Heart left ventricle (tissue), 16 donors: ENCODE measurements around the gene PPFIBP1. TPM values are rescaled to one million over a fixed set of nuclear protein-coding genes. Genes with fewer than 3 reads are reported as not detected.

Source experiments
- ATAC-seq, 4 donors: fragments of 200-7000 bp; cut with Tn5 transposase; one replicate each; pipeline ENCODE4 v1.9.1; 2020 to 2022; ENCODE audit warnings: moderate library complexity in 4 of 4, mild to moderate bottlenecking in 3 of 4, moderate number of reproducible peaks in 1 of 4
- DNase-seq, 5 donors: peaks; one replicate each; pipeline ENCODE4 v3.0.0-alpha.2; 2020
- H3K27ac ChIP-seq, 12 donors: fragments of 200-600 bp; sonication (generic) in 4 of 12; one replicate each; pipeline versions ENCODE4 v1.5.0 to v1.8.0; 2016 to 2022; ENCODE audit warnings: mild to moderate bottlenecking in 2 of 12
- H3K27me3 ChIP-seq, 9 donors: fragments of 200-600 bp; sonication (generic) in 2 of 9; one replicate each; pipeline versions ENCODE4 v1.5.1 to v1.8.0; 2016 to 2022; ENCODE audit warnings: mild to moderate bottlenecking in 3 of 9
- H3K36me3 ChIP-seq, 9 donors: fragments of 200-600 bp; sonication (generic) in 2 of 9; one replicate each; pipeline versions ENCODE4 v1.5.0 to v1.8.0; 2018 to 2022; ENCODE audit warnings: mild to moderate bottlenecking in 2 of 9
- H3K4me1 ChIP-seq, 12 donors: fragments of 200-600 bp; sonication (generic) in 4 of 12; one replicate each; pipeline versions ENCODE4 v1.5.0 to v1.8.0; 2016 to 2022; ENCODE audit warnings: mild to moderate bottlenecking in 3 of 12
- H3K4me3 ChIP-seq, 12 donors: fragments of 200-600 bp; sonication (generic) in 4 of 12; one replicate each; pipeline versions ENCODE4 v1.5.0 to v1.8.0; 2017 to 2022; ENCODE audit warnings: mild to moderate bottlenecking in 9 of 12, moderate library complexity in 4 of 12
- H3K9me3 ChIP-seq, 12 donors: fragments of 200-600 bp; sonication (generic) in 4 of 12; one replicate each; pipeline versions ENCODE4 v1.5.0 to v1.8.0; 2016 to 2022; ENCODE audit warnings: mild to moderate bottlenecking in 1 of 12
- POLR2A ChIP-seq, 2 donors: fragments of 450-650 bp; IDR thresholded peaks; one replicate each; pipeline ENCODE4 v1.6.1; 2017; ENCODE audit warnings: antibody characterized with exemption in 2 of 2, mild to moderate bottlenecking in 2 of 2, moderate library complexity in 2 of 2
- WGBS, 4 donors: extraction: QIAGEN DNeasy Blood & Tissue Kit in 2 of 4; methylation state at CpG; one replicate each; pipeline versions ENCODE4 v1.1.5 to v1.1.7; 2013 to 2018; 5-methylcytosine and 5-hydroxymethylcytosine counted together
- intact Hi-C, 10 donors: fragments of 100-400 bp; cut with DNase I; formaldehyde crosslinking; loops; one replicate each; pipeline versions ENCODE4 v1.11.1 to v1.14.2; 2022
- polyA plus RNA-seq, 2 donors: library from polyadenylated mRNA; stranded (reverse); fragments of 200-250 nt; gene quantifications; one replicate each; pipeline ENCODE4 v1.2.3, GENCODE V29; 2013
- total RNA-seq, 9 donors: library from RNA; depleted of rRNA in 2 of 9; stranded (reverse); fragments of >200 nt in 2 of 9; fragmentation: NEBNext Ultra II Directional in 3 of 9; extraction: Animal tissue kit (Norgen Biotek cat#: 25700) in 3 of 9; gene quantifications; one replicate each; pipeline versions ENCODE4 v1.1.0 to v1.2.4, GENCODE V29; 2016 to 2023
- TF ChIP-seq, protein P1 (sequence below), 12 donors: fragments of 200-600 bp; sonication (generic) in 4 of 12; IDR thresholded peaks; one replicate each; pipeline versions ENCODE4 v1.5.0 to v1.8.0; 2018 to 2022; ENCODE audit warnings: antibody characterized with exemption in 12 of 12, mild to moderate bottlenecking in 5 of 12
- donor health status: ischemic (EF 13 %, LVEDD 7.1; RV severe dilation, severe dysfunction).
- donor health status: healthy with polysubstance abuse.
- donor health status: DM: no; HTN: yes; CAD: no.
- donor health status: DM: no; HTN: no; CAD: no.
- donor health status: ischemic (EF 25% LVEDD 6.9; RV normal size, moderate dysfunction).
- donor health status: ischemic (EF 25% LVEDD 5.7; RV mildly dilated, moderate dysfunction).
- donor health status: healthy.
- donor health status: DM: yes; HTN: yes; CAD: no.
- donor health status: ischemic (EF 35%, LVEDD 5.7; RV mildly dilated, moderate dysfunction).
- donor health status: nonischemic (EF 11% LVEDD 7.7; RV severe dilation, severe dysfunction).
- donor health status: DM: yes; HTN: yes; CAD: no.
- donor health status: PGD.
- donor health status: ischemic (EF 29% LVEDD 5.4; RV normal size, mild dysfunction).
- donor health status: nonischemic (EF 23%, LVEDD 6.1; RV moderate dilation, normal function).

PPFIBP1 gene
- total and polyA plus RNA-seq, 11 donors: 48.7 to 413 (median 265) TPM

DNA sequence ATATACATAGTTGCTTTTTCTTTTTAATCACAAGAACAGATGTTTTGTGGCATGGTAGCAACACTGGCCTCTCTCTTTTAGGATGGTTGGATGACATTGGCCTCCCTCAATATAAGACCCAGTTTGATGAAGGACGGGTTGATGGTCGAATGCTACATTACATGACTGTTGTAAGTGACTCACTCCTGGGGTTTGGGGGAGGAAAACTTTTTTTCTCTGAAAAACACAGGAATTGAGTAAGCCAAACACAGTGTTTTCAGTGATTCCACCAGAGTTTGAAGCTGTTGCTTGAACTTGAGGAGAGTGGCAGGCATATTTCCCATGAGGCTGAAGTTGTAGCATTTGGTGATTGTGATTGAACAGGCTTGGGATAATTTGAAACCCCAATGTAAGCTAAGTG, 158.5 kb downstream of the PPFIBP1 start:
- DNase-seq: no peak
- Histone ChIP-seq H3K4me1 (no peaks in the 10 kb centered on the region), H3K27me3 (no peaks in the 10 kb centered on the region), H3K27ac (no peak overlapping the region), H3K4me3 (no peak overlapping the region), H3K9me3 (no peaks in the 10 kb centered on the region), H3K36me3 (peaks cover 0 to 100% (median 83%) of the 10 kb centered on the region in 9 donors)
- TF ChIP-seq, protein P1, sequence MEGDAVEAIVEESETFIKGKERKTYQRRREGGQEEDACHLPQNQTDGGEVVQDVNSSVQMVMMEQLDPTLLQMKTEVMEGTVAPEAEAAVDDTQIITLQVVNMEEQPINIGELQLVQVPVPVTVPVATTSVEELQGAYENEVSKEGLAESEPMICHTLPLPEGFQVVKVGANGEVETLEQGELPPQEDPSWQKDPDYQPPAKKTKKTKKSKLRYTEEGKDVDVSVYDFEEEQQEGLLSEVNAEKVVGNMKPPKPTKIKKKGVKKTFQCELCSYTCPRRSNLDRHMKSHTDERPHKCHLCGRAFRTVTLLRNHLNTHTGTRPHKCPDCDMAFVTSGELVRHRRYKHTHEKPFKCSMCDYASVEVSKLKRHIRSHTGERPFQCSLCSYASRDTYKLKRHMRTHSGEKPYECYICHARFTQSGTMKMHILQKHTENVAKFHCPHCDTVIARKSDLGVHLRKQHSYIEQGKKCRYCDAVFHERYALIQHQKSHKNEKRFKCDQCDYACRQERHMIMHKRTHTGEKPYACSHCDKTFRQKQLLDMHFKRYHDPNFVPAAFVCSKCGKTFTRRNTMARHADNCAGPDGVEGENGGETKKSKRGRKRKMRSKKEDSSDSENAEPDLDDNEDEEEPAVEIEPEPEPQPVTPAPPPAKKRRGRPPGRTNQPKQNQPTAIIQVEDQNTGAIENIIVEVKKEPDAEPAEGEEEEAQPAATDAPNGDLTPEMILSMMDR (IDR thresholded peaks at IDR 0.05): no peak
- TF ChIP-seq POLR2A (IDR thresholded peaks at IDR 0.05): no peak
- intact Hi-C loops: no loop called here
- ATAC-seq: no peak
- 96 to 100% (median 98%) methylated on average over 2 of the region's 2 CpGs for WGBS, 4 donors

- DNase-seq (no peak), ATAC-seq (no peak)
- Histone ChIP-seq H3K4me3 (no peak overlapping the region), H3K27ac (no peak overlapping the region), H3K4me1 (no peaks in the 10 kb centered on the region), H3K27me3 (no peaks in the 10 kb centered on the region), H3K9me3 (no peaks in the 10 kb centered on the region), H3K36me3 (peaks cover 0 to 100% (median 90%) of the 10 kb centered on the region in 9 donors)
- intact Hi-C loops: no loop called here
- 76 to 94% (median 88%) methylated on average over 2 of the region's 2 CpGs for WGBS, 4 donors
- no peak for TF ChIP-seq POLR2A (IDR thresholded peaks at IDR 0.05)
- TF ChIP-seq, protein P1 (IDR thresholded peaks at IDR 0.05): no peak
Observed at GRCh38 chr12:27685274-27685673, 161.3 kb downstream of the PPFIBP1 start.

GRCh38 chr12:27686147-27686546, 162.1 kb downstream of the PPFIBP1 start:
- intact Hi-C loops: no loop called here
- DNase-seq: no peak
- ATAC-seq: no peak
- Histone ChIP-seq H3K27ac (no peak overlapping the region), H3K4me1 (no peaks in the 10 kb centered on the region), H3K36me3 (peaks cover 2 to 100% (median 90%) of the 10 kb centered on the region in 9 donors), H3K27me3 (no peaks in the 10 kb centered on the region), H3K9me3 (no peaks in the 10 kb centered on the region), H3K4me3 (no peak overlapping the region)
- TF ChIP-seq POLR2A (IDR thresholded peaks at IDR 0.05): no peak
- TF ChIP-seq, protein P1 (IDR thresholded peaks at IDR 0.05): no peak

- no peak overlapping the region for H3K27ac ChIP-seq
- intact Hi-C loops: no loop called here
- H3K4me3 ChIP-seq: no peak overlapping the region
- WGBS, 4 donors: 92 to 95% (median 95%) methylated on average over 3 of the region's 3 CpGs
- peaks cover 2 to 100% (median 92%) of the 10 kb centered on the region in 9 donors for H3K36me3 ChIP-seq
- H3K9me3 ChIP-seq: no peaks in the 10 kb centered on the region
- ATAC-seq (no peak), DNase-seq (no peak)
- no peaks in the 10 kb centered on the region for H3K4me1 ChIP-seq
- H3K27me3 ChIP-seq: no peaks in the 10 kb centered on the region
- TF ChIP-seq POLR2A (IDR thresholded peaks at IDR 0.05): no peak
- TF ChIP-seq, protein P1 (IDR thresholded peaks at IDR 0.05): no peak
Observed at GRCh38 chr12:27688671-27689070, 164.7 kb downstream of the PPFIBP1 start.
